Endothelial cell (in vitro differentiated cells): ENCODE results near the gene PLCB1. TPM values are rescaled to one million over a fixed set of nuclear protein-coding genes. Genes with fewer than 3 reads are reported as not detected.

Experiments
- DNase-seq: peaks from one replicate; pipeline ENCODE4 v3.0.0; 2021; ENCODE audit warnings: low spot score
- H3K27ac Mint-ChIP-seq: one replicate; pipeline ENCODE4 v1.8.0; 2021; ENCODE audit warnings: mixed read lengths, inconsistent platforms; ENCODE audit not compliant: unreplicated experiment
- H3K27me3 Mint-ChIP-seq: one replicate; pipeline ENCODE4 v1.8.0; 2021; ENCODE audit warnings: mild to moderate bottlenecking, moderate library complexity, mixed read lengths, inconsistent platforms; ENCODE audit not compliant: unreplicated experiment
- H3K36me3 Mint-ChIP-seq: one replicate; pipeline ENCODE4 v1.8.0; 2021; ENCODE audit warnings: mild to moderate bottlenecking, low read depth, mixed read lengths, inconsistent platforms; ENCODE audit not compliant: unreplicated experiment
- H3K4me1 Mint-ChIP-seq: one replicate; pipeline ENCODE4 v1.8.0; 2021; ENCODE audit warnings: mild to moderate bottlenecking, mixed read lengths, inconsistent platforms; ENCODE audit not compliant: unreplicated experiment
- H3K4me3 Mint-ChIP-seq: one replicate; pipeline ENCODE4 v1.8.0; 2021; ENCODE audit warnings: mild to moderate bottlenecking, mixed read lengths, inconsistent platforms; ENCODE audit not compliant: unreplicated experiment
- H3K9me3 Mint-ChIP-seq: one replicate; pipeline ENCODE4 v1.8.0; 2021; ENCODE audit warnings: mixed read lengths, inconsistent platforms; ENCODE audit not compliant: unreplicated experiment
- total RNA-seq: library from RNA; stranded (reverse); fragmentation: NEBNext Ultra II Directional; extraction: Animal tissue kit (Norgen Biotek cat#: 25700); gene quantifications from one replicate; pipeline ENCODE4 v1.2.1, GENCODE V29; 2021; ENCODE audit not compliant: unreplicated experiment
- TF ChIP-seq, protein P1 (sequence below): fragments of 200-600 bp; sonication (generic); IDR thresholded peaks from one replicate; pipeline ENCODE4 v1.5.0; 2021; ENCODE audit warnings: antibody characterized with exemption; ENCODE audit not compliant: unreplicated experiment

Gene PLCB1
- total RNA-seq, 1 donor from 2014 or later: 8.1 TPM

DNA sequence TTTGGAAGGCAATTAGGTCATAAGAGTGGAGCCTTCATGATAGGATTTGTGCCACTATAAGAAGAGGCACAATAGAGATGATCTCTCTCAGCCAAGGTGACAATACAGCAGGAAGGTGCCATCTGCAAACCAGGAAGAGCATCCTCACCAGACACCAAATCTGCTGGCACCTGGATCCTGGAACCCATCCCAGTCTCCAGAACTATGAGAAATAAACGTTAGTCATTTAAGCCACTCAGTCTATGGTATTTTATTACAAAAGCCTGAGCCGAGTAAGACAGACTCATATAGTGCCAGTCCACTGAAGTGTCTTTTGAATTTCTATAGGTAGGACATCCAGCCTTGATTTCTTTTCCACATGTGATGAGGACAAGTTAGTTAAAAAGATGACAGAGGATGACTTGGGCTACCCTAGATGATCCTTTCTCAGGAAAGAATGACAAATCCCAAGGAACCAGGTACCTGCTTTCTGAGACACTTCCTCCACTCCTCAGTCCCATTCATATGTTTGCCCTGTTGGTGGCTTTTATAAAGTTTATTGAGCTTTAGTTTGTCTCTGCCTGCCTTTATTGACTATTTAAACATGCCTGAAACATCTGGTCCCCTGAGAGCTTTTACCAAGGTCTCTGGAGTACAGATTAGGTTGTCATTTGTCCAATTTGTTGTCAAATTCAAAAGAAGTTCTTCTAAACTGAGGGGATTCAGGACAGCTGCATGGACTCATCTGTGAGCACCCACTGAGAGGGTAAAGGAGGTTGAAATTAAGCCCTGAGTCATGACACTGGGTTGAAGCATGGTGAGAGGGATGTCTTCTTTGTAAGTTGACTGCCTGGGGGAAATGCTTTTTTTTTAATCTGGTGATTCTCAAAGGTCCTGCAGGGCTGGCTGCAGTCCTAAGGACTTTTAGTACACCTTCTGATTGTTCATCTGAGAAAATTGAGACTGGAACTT is 771.9 kb downstream of the PLCB1 start:
- DNase-seq: no peak
- H3K27me3 Mint-ChIP-seq: peaks cover 1% of the 10 kb centered on the region
- H3K36me3 Mint-ChIP-seq: no peaks in the 10 kb centered on the region
- H3K9me3 Mint-ChIP-seq: no peaks in the 10 kb centered on the region
- no peak overlapping the region for H3K4me3 Mint-ChIP-seq
- no peak overlapping the region for H3K27ac Mint-ChIP-seq
- TF ChIP-seq, protein P1, sequence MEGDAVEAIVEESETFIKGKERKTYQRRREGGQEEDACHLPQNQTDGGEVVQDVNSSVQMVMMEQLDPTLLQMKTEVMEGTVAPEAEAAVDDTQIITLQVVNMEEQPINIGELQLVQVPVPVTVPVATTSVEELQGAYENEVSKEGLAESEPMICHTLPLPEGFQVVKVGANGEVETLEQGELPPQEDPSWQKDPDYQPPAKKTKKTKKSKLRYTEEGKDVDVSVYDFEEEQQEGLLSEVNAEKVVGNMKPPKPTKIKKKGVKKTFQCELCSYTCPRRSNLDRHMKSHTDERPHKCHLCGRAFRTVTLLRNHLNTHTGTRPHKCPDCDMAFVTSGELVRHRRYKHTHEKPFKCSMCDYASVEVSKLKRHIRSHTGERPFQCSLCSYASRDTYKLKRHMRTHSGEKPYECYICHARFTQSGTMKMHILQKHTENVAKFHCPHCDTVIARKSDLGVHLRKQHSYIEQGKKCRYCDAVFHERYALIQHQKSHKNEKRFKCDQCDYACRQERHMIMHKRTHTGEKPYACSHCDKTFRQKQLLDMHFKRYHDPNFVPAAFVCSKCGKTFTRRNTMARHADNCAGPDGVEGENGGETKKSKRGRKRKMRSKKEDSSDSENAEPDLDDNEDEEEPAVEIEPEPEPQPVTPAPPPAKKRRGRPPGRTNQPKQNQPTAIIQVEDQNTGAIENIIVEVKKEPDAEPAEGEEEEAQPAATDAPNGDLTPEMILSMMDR: no peak
- H3K4me1 Mint-ChIP-seq: no peaks in the 10 kb centered on the region

GRCh38 chr20:8909596-8909995 is 777.5 kb downstream of the PLCB1 start:
- Mint-ChIP-seq H3K27me3 (peaks cover 2% of the 10 kb centered on the region), H3K36me3 (no peaks in the 10 kb centered on the region), H3K9me3 (no peaks in the 10 kb centered on the region), H3K27ac (no peak overlapping the region), H3K4me3 (no peak overlapping the region), H3K4me1 (no peaks in the 10 kb centered on the region)
- TF ChIP-seq, protein P1: no peak
- DNase-seq: no peak

DNA sequence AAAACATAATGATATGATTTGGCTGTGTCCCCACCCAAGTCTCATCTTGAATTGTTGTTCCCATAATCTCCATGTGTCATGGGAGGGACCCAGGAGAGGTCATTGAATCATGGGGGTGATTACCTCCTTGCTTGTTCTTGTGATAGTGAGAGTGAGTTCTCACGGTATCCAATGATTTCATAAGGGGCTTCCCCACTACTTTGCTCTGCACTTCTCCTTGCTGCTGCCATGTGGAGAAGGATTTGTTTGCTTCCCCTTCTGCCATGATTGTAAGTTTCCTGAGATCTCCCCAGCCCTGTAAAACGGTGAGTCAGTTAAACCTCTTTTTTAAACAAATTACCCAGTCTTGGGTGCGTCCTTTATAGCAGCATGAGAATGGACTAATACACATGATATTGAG is 780.0 kb downstream of the PLCB1 start:
- Mint-ChIP-seq H3K27me3 (peaks cover 5% of the 10 kb centered on the region), H3K9me3 (no peaks in the 10 kb centered on the region), H3K27ac (no peak overlapping the region), H3K4me3 (no peak overlapping the region), H3K36me3 (no peaks in the 10 kb centered on the region), H3K4me1 (no peaks in the 10 kb centered on the region)
- TF ChIP-seq, protein P1: no peak
- no peak for DNase-seq

GRCh38 chr20:8912731-8913130 is 780.7 kb downstream of the PLCB1 start:
- Mint-ChIP-seq H3K4me1 (no peaks in the 10 kb centered on the region), H3K27me3 (peaks cover 5% of the 10 kb centered on the region), H3K36me3 (no peaks in the 10 kb centered on the region)

DNA sequence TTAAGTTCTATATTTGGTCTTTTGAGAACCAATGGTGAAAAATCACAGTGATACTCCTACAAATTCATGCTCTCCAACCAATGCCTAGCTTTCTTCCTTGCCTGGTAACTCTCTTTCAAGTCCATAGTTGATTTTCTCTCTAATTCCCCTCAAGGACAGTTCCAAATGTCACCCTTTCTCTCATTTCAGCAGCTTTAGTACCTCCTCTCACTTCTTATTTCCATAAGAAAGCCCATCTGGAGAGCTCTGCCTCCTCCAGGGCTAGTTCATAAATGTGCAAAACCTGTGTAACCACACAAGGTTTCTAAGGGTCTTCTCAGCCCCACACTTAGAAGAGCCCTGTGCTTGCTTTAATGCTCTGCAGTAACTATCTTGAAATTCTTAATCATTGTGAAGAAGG is 781.4 kb downstream of the PLCB1 start:
- Mint-ChIP-seq H3K36me3 (no peaks in the 10 kb centered on the region), H3K9me3 (no peaks in the 10 kb centered on the region), H3K4me3 (no peak overlapping the region), H3K27me3 (peaks cover 5% of the 10 kb centered on the region), H3K4me1 (no peaks in the 10 kb centered on the region), H3K27ac (no peak overlapping the region)
- TF ChIP-seq, protein P1: no peak
- no peak for DNase-seq

More at GRCh38 chr20:8912731-8913130, 780.7 kb downstream of the PLCB1 start:
- no peak for DNase-seq
- TF ChIP-seq, protein P1: no peak
- no peak overlapping the region for H3K27ac Mint-ChIP-seq
- no peak overlapping the region for H3K4me3 Mint-ChIP-seq
- no peaks in the 10 kb centered on the region for H3K9me3 Mint-ChIP-seq
